IPS-20b (cell line): ENCODE data around the gene NADSYN1.

Experiments used
- H3K27ac ChIP-seq: one replicate; pipeline ENCODE4 v1.5.1; 2013; ENCODE audit warnings: low read length
- H3K27me3 ChIP-seq: 2 replicates; pipeline ENCODE4 v1.6.1; 2013; ENCODE audit warnings: mild to moderate bottlenecking, low read length, inconsistent platforms; ENCODE audit not compliant: insufficient read depth
- H3K36me3 ChIP-seq: 2 replicates; pipeline ENCODE4 v1.6.1; 2013; ENCODE audit warnings: low read depth, mild to moderate bottlenecking, inconsistent platforms, low read length, moderate library complexity; ENCODE audit not compliant: insufficient read depth
- H3K4me1 ChIP-seq: 2 replicates; pipeline ENCODE4 v1.6.1; 2013; ENCODE audit warnings: mild to moderate bottlenecking, control low read depth, inconsistent platforms, low read length, moderate library complexity; ENCODE audit not compliant: insufficient read depth
- H3K4me3 ChIP-seq: 2 replicates; pipeline ENCODE4 v1.5.1; 2013; ENCODE audit warnings: mild to moderate bottlenecking, low read length, inconsistent platforms
- H3K9ac ChIP-seq: 2 replicates; pipeline ENCODE4 v1.6.1; 2013; ENCODE audit warnings: low read depth, mild to moderate bottlenecking, inconsistent platforms, low read length, moderate library complexity
- H3K9me3 ChIP-seq: 2 replicates; pipeline ENCODE4 v1.6.1; 2013; ENCODE audit warnings: mild to moderate bottlenecking, low read depth, low read length, inconsistent platforms; ENCODE audit not compliant: insufficient read depth

NADSYN1 gene

DNA sequence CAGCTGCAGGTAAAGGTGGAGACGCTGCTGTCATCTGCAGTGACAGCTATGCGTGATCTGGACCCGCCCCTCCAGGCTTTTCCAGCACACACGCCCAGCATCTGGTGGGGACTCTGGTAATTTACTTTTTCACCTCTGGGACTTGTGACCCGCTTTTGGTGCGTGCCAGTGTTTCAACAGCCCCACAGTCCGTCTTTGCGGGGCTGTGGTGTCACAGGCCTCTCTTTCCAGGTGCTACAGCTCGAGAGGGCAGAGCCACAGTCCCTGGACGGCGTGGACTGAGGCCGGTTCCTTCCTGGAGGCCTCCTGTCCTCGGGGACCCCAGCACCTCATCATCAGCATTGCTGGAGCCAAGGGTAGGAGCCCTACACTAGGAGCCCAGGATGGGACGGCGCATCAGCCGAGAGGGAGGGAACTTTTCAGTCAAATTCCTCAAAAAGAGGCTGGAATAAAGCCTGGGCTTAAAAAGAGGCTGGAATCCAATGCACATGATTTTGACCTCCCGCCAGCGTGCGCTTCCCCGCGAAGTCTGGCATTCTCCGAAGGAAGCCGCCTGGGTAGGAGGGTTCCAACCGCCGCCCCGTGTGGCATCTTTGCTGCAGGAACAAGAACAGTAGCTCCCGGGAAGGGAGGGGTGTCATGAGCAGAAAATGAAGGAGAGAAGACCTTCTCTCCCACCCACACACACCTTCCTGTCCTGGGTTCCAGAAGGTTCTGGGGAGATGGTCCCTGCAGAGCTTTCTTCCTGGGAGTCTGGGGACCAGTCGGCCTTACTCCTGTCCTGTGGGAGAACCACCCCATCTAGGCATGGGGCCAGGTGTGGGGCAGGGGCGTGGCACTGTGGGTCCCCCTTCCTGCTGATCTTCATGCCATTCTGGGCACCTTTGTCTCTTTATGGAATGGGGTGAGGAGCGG, 48.3 kb downstream of the NADSYN1 start:
- peaks cover 7% of the 10 kb centered on the region; the same call in 1 of the 2 replicates for H3K4me1 ChIP-seq
- no peak overlapping the region for H3K27ac ChIP-seq
- no peak overlapping the region for H3K4me3 ChIP-seq
- no peak overlapping the region for H3K9ac ChIP-seq
- no peaks in the 10 kb centered on the region for H3K9me3 ChIP-seq
- peaks cover 31% of the 10 kb centered on the region for H3K36me3 ChIP-seq
- no peaks in the 10 kb centered on the region for H3K27me3 ChIP-seq

GRCh38 chr11:71502026-71502425, 49.0 kb downstream of the NADSYN1 start:
- Histone ChIP-seq H3K9me3 (0 out of 2 replicates have a peak, but pooled peaks cover 5% of the 10 kb centered on the region), H3K27me3 (no peaks in the 10 kb centered on the region), H3K27ac (no peak overlapping the region), H3K36me3 (peaks cover 28% of the 10 kb centered on the region), H3K9ac (no peak overlapping the region), H3K4me1 (peaks cover 7% of the 10 kb centered on the region; the same call in 1 of the 2 replicates), H3K4me3 (no peak overlapping the region)

GRCh38 chr11:71502871-71503435, 50.0 kb downstream of the NADSYN1 start:
- Histone ChIP-seq H3K27me3 (no peaks in the 10 kb centered on the region), H3K4me3 (no peak overlapping the region), H3K36me3 (peaks cover 20% of the 10 kb centered on the region), H3K9ac (no peak overlapping the region), H3K4me1 (peaks cover 7% of the 10 kb centered on the region; the same call in 1 of the 2 replicates), H3K9me3 (peaks cover 9% of the 10 kb centered on the region), H3K27ac (no peak overlapping the region)

DNA sequence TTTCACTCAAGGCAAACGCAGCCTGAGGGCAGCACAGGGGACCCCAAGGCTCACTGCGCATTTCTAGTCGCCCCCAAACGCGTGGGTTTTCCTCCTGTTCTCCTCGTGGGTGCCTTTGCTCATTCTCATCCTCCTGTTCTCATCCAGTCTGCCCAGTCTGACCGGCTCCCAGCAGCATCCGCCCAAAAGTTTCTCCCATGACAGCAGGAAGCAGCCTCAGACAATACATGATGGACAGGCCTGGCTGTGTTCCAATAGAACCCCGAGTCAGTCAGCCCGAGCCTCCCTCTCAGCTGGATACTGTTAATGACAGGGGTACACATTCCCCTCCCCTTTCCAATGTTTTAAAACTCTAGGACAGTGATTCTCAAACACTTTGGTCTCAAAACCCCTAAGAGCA, 51.5 kb downstream of the NADSYN1 start:
- Histone ChIP-seq H3K36me3 (peaks cover 6% of the 10 kb centered on the region; the same call in 1 of the 2 replicates), H3K4me3 (no peak overlapping the region), H3K27me3 (no peaks in the 10 kb centered on the region), H3K27ac (no peak overlapping the region), H3K9me3 (peaks cover 25% of the 10 kb centered on the region), H3K4me1 (peaks cover 7% of the 10 kb centered on the region; the same call in 1 of the 2 replicates), H3K9ac (no peak overlapping the region)

DNA sequence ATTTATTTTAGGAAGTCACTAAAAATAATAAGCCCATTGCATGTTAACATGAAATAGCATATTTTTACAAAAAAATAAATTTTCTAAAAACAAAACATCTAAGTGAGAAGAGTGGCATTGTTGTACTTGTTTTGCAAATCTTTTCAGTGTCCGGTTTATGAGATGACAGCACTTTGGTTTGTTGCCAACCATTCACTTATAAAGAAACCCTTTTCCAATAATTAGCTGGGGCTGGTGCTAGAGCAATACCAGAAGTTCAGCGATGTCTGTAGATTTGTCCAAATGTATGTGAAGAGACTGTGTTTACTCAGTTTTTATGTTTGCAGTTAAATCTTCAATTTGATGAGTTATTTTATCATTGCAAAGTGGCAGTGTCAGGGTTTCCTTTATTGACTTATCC, 52.0 kb downstream of the NADSYN1 start:
- Histone ChIP-seq H3K27ac (no peak overlapping the region), H3K9me3 (peaks cover 30% of the 10 kb centered on the region), H3K4me1 (peaks cover 7% of the 10 kb centered on the region; the same call in 1 of the 2 replicates), H3K36me3 (0 out of 2 replicates have a peak, but pooled peaks cover under 1% of the 10 kb centered on the region), H3K9ac (no peak overlapping the region), H3K4me3 (no peak overlapping the region), H3K27me3 (no peaks in the 10 kb centered on the region)

- H3K36me3 ChIP-seq: no peaks in the 10 kb centered on the region
- peaks cover 7% of the 10 kb centered on the region; the same call in 1 of the 2 replicates for H3K4me1 ChIP-seq
Observed at GRCh38 chr11:71505781-71506180, 52.8 kb downstream of the NADSYN1 start.

GRCh38 chr11:71507102-71507501, 54.1 kb downstream of the NADSYN1 start:
- no peak overlapping the region for H3K27ac ChIP-seq
- peaks cover 7% of the 10 kb centered on the region; the same call in 1 of the 2 replicates for H3K4me1 ChIP-seq
- H3K36me3 ChIP-seq: no peaks in the 10 kb centered on the region
- H3K4me3 ChIP-seq: no peak overlapping the region
- no peaks in the 10 kb centered on the region for H3K27me3 ChIP-seq
- no peak overlapping the region for H3K9ac ChIP-seq
- H3K9me3 ChIP-seq: peaks cover 38% of the 10 kb centered on the region

More at GRCh38 chr11:71505781-71506180, 52.8 kb downstream of the NADSYN1 start:
- Histone ChIP-seq H3K27me3 (no peaks in the 10 kb centered on the region), H3K9ac (no peak overlapping the region), H3K27ac (no peak overlapping the region), H3K4me3 (no peak overlapping the region), H3K9me3 (peaks cover 38% of the 10 kb centered on the region)

- H3K4me1 ChIP-seq: no peaks in the 10 kb centered on the region
- H3K36me3 ChIP-seq: no peaks in the 10 kb centered on the region
- H3K27me3 ChIP-seq: no peaks in the 10 kb centered on the region
- H3K4me3 ChIP-seq: no peak overlapping the region
- no peak overlapping the region for H3K27ac ChIP-seq
- H3K9me3 ChIP-seq: no peaks in the 10 kb centered on the region
- no peak overlapping the region for H3K9ac ChIP-seq
Observed at GRCh38 chr11:71518506-71519471, 65.8 kb downstream of the NADSYN1 start.

DNA sequence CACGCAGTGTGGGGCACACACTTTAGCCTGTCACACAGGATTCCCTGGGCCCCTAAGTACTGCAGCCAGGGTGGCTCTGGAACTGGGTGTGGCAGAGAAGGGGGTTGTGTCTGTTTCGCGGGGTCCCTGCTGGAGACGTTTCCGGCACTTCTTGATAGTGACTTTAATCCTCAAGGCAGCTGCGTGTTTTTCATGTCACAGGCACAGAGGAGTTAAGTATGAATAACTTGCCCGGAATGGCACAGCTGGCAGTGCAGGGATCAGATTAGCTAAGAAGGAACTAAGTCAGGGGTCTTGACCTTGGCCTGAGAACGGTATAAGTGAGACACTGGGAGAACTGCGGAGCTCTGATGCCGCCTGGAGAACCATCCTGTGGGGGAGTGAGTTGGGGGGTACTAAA, 66.5 kb downstream of the NADSYN1 start:
- Histone ChIP-seq H3K4me3 (no peak overlapping the region), H3K9me3 (no peaks in the 10 kb centered on the region), H3K4me1 (no peaks in the 10 kb centered on the region), H3K27ac (no peak overlapping the region), H3K9ac (no peak overlapping the region), H3K36me3 (no peaks in the 10 kb centered on the region), H3K27me3 (no peaks in the 10 kb centered on the region)

DNA sequence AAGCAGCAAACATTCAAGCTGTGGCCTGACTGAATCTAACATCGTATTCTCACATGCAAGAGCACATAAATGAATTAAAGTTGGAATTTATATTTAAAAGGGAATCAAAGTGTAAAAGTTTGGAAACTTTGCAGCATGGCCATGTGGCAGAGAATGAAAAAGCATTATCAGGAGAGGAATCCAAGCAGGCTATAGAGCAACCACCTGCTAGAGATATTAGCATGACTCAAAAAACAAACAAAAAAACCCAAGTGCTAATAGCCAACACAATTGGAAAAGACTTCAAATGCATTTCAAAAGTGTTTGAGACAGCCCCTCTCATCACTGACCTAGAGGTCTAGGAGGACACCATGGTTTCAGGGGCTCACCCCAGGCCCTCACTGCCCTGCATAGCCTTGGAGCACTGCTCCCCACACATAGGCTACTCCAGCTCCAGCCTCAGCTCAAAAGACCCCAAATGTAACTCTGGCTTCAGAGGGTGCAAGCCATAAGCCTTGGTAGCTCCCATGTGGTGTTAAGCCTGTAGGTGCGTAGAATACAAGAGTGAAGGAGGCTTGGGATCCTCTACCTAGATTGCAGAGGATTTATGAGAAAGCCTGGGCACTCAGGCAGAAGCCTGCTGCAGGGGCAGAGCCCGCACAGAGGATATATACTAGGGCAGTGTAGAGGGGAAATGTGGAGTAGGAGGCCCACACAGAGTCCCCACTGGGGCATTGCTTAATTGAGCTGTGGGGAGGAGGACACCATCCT, 72.4 kb downstream of the NADSYN1 start:
- no peaks in the 10 kb centered on the region for H3K36me3 ChIP-seq
- H3K9me3 ChIP-seq: no peaks in the 10 kb centered on the region
- H3K27me3 ChIP-seq: no peaks in the 10 kb centered on the region
- H3K4me1 ChIP-seq: no peaks in the 10 kb centered on the region
- H3K9ac ChIP-seq: no peak overlapping the region
- H3K4me3 ChIP-seq: no peak overlapping the region
- no peak overlapping the region for H3K27ac ChIP-seq
